Fibroblast of lung (primary cell): ENCODE results near the gene PLEKHA7. TPM values are rescaled to one million over a fixed set of nuclear protein-coding genes. Genes with fewer than 3 reads are reported as not detected.

Experiments used
- DNase-seq, 2 donors: peaks; one replicate each; pipeline versions ENCODE4 v3.0.0 to v3.0.0-alpha.2; 2010; ENCODE audit warnings: low read depth in 2 of 2
- H2AFZ ChIP-seq: 2 replicates; pipeline ENCODE4 v1.5.1; 2012; ENCODE audit warnings: low read length, control low read depth, inconsistent platforms
- H3K27ac ChIP-seq: 2 replicates; pipeline ENCODE4 v1.5.1; 2011; ENCODE audit warnings: low read length, control low read depth; ENCODE audit not compliant: insufficient read depth
- H3K27me3 ChIP-seq: 2 replicates; pipeline ENCODE4 v1.5.1; 2011; ENCODE audit warnings: mild to moderate bottlenecking, low read length; ENCODE audit not compliant: control insufficient read depth, insufficient read depth
- H3K36me3 ChIP-seq: 2 replicates; pipeline ENCODE4 v1.5.1; 2011; ENCODE audit warnings: low read length; ENCODE audit not compliant: control insufficient read depth, insufficient read depth
- H3K4me1 ChIP-seq: 2 replicates; pipeline ENCODE4 v1.5.1; 2011; ENCODE audit warnings: low read length; ENCODE audit not compliant: control insufficient read depth, insufficient read depth; ENCODE audit errors: extremely low read depth
- H3K4me2 ChIP-seq: 2 replicates; pipeline ENCODE4 v1.5.1; 2011; ENCODE audit warnings: low read length, control low read depth; ENCODE audit not compliant: insufficient read depth; ENCODE audit errors: extremely low read depth
- H3K4me3 ChIP-seq, 4 experiments: fragments of 200-600 bp in 1 of 4; sonication (generic) in 1 of 4; replicated peaks in 1 of 4; 2 replicates each; pipeline ENCODE4 v1.5.1; 2011 to 2016; ENCODE audit warnings: low read length in 4 of 4, low read depth in 3 of 4, mild to moderate bottlenecking in 3 of 4, control low read depth in 2 of 4, inconsistent platforms in 1 of 4, mixed read lengths in 1 of 4; ENCODE audit not compliant: insufficient read depth in 1 of 4; ENCODE audit errors: control extremely low read depth in 1 of 4
- H3K79me2 ChIP-seq: 2 replicates; pipeline ENCODE4 v1.5.1; 2012; ENCODE audit warnings: mild to moderate bottlenecking, low read length, inconsistent platforms; ENCODE audit not compliant: control insufficient read depth, insufficient read depth
- H3K9ac ChIP-seq: 2 replicates; pipeline ENCODE4 v1.5.1; 2011; ENCODE audit warnings: mild to moderate bottlenecking, low read length, control low read depth; ENCODE audit not compliant: insufficient read depth
- H3K9me3 ChIP-seq: 2 replicates; pipeline ENCODE4 v1.5.1; 2012; ENCODE audit warnings: low read depth, low read length; ENCODE audit not compliant: control insufficient read depth, insufficient read depth
- H4K20me1 ChIP-seq: 2 replicates; pipeline ENCODE4 v1.5.1; 2011; ENCODE audit warnings: low read length; ENCODE audit not compliant: control insufficient read depth, insufficient read depth; ENCODE audit errors: extremely low read depth
- CTCF ChIP-seq, 2 donors: IDR thresholded peaks in 1 of 2; conservative IDR thresholded peaks in 1 of 2; 1 replicate in 1 of 2; 2 replicates in 1 of 2; pipeline ENCODE4 v1.5.1; 2011 to 2012; ENCODE audit warnings: low read length in 2 of 2, control low read depth in 1 of 2, inconsistent platforms in 1 of 2, low read depth in 1 of 2, mild to moderate bottlenecking in 1 of 2
- EZH2 ChIP-seq: IDR thresholded peaks from 2 replicates; pipeline ENCODE4 v1.5.1; 2012; ENCODE audit warnings: low read length, control low read depth, mild to moderate bottlenecking; ENCODE audit errors: missing control alignments
- polyA plus RNA-seq, 2 donors: library from polyadenylated mRNA; depleted of rRNA in 1 of 2; stranded (reverse) in 1 of 2; unstranded in 1 of 2; fragments of >200 nt; gene quantifications; 2 replicates each; pipeline ENCODE4 v1.2.1, GENCODE V29; 2011 to 2012; ENCODE audit warnings: missing spikeins in 1 of 2
- total RNA-seq: library from RNA; depleted of rRNA; stranded (reverse); fragments of >200 nt; gene quantifications from 2 replicates; pipeline ENCODE4 v1.2.1, GENCODE V29; 2014

PLEKHA7 gene
- total and polyA plus RNA-seq, 2 donors (not counting 1 experiment from before 2014, with no cell fraction given) = 0.11 to 0.17 TPM

GRCh38 chr11:16763746-16764145 lies 250.5 kb downstream of the PLEKHA7 start:
- H3K9me3 ChIP-seq = no peaks in the 10 kb centered on the region
- H3K79me2 ChIP-seq = no peaks in the 10 kb centered on the region
- DNase-seq = no peak
- no peaks in the 10 kb centered on the region for H4K20me1 ChIP-seq
- TF ChIP-seq CTCF (conservative IDR thresholded peaks at IDR 0.05 in 1 of 2, IDR thresholded peaks at IDR 0.05 in 1 of 2; ENCODE audit: low read depth in 1 of 2, low read length in 2 of 2) (no peak), EZH2 (no peak)
- no peak overlapping the region for H3K4me3 ChIP-seq
- H3K9ac ChIP-seq = no peak overlapping the region
- no peak overlapping the region for H3K4me2 ChIP-seq
- H2AFZ ChIP-seq = no peak overlapping the region
- no peaks in the 10 kb centered on the region for H3K4me1 ChIP-seq
- H3K27me3 ChIP-seq = peaks cover under 1% of the 10 kb centered on the region
- H3K27ac ChIP-seq = no peak overlapping the region
- no peaks in the 10 kb centered on the region for H3K36me3 ChIP-seq

- Histone ChIP-seq H3K27me3 (no peaks in the 10 kb centered on the region), H3K9me3 (no peaks in the 10 kb centered on the region), H3K79me2 (no peaks in the 10 kb centered on the region), H3K4me3 (no peak overlapping the region), H2AFZ (no peak overlapping the region), H4K20me1 (no peaks in the 10 kb centered on the region), H3K4me1 (no peaks in the 10 kb centered on the region), H3K36me3 (no peaks in the 10 kb centered on the region), H3K27ac (no peak overlapping the region), H3K9ac (no peak overlapping the region), H3K4me2 (no peak overlapping the region)
- DNase-seq = no peak
- TF ChIP-seq EZH2 (no peak), CTCF (conservative IDR thresholded peaks at IDR 0.05 in 1 of 2, IDR thresholded peaks at IDR 0.05 in 1 of 2; ENCODE audit: low read depth in 1 of 2, low read length in 2 of 2) (no peak)
These were observed 254.2 kb downstream of the PLEKHA7 start for GRCh38 chr11:16759857-16760508.

- no peak overlapping the region for H3K4me2 ChIP-seq
- H3K4me3 ChIP-seq = no peak overlapping the region
- H3K79me2 ChIP-seq = no peaks in the 10 kb centered on the region
- no peak overlapping the region for H3K27ac ChIP-seq
- TF ChIP-seq EZH2 (no peak), CTCF (conservative IDR thresholded peaks at IDR 0.05 in 1 of 2, IDR thresholded peaks at IDR 0.05 in 1 of 2; ENCODE audit: low read depth in 1 of 2, low read length in 2 of 2) (no peak)
- H4K20me1 ChIP-seq = no peaks in the 10 kb centered on the region
- H3K27me3 ChIP-seq = no peaks in the 10 kb centered on the region
- no peak overlapping the region for H3K9ac ChIP-seq
- no peak overlapping the region for H2AFZ ChIP-seq
- no peak for DNase-seq
- no peaks in the 10 kb centered on the region for H3K4me1 ChIP-seq
- H3K9me3 ChIP-seq = no peaks in the 10 kb centered on the region
- H3K36me3 ChIP-seq = no peaks in the 10 kb centered on the region
These were observed 255.7 kb downstream of the PLEKHA7 start for GRCh38 chr11:16758382-16759024.
